Left ventricle myocardium inferior (tissue), 1 donor: Measurements from ENCODE around the gene MKLN1. TPM values are rescaled to one million over a fixed set of nuclear protein-coding genes. Genes with fewer than 3 reads are reported as not detected.
"Not testable (repeated sequence)": the region's sequence is repeated elsewhere in the genome, so short reads cannot be mapped to it uniquely, and the experiment has no call there.

Experiments
- DNase-seq: peaks from one replicate; pipeline ENCODE4 v3.0.0-alpha.2; 2020
- H3K27ac ChIP-seq: fragments of 200-600 bp; replicated peaks from 2 replicates; pipeline ENCODE4 v1.8.0; 2021
- H3K27me3 ChIP-seq: fragments of 200-600 bp; 2 replicates; pipeline ENCODE4 v1.8.0; 2021; ENCODE audit warnings: low read depth
- H3K36me3 ChIP-seq: fragments of 200-600 bp; 2 replicates; pipeline ENCODE4 v1.8.0; 2021
- H3K4me1 ChIP-seq: fragments of 200-600 bp; 2 replicates; pipeline ENCODE4 v1.8.0; 2021
- H3K4me3 ChIP-seq: fragments of 200-600 bp; 2 replicates; pipeline ENCODE4 v1.8.0; 2021; ENCODE audit warnings: mild to moderate bottlenecking, moderate library complexity
- H3K9me3 ChIP-seq: fragments of 200-600 bp; replicated peaks from 2 replicates; pipeline ENCODE4 v1.8.0; 2021
- CTCF ChIP-seq: fragments of 200-600 bp; IDR thresholded peaks from 2 replicates; pipeline ENCODE4 v1.8.0; 2021; ENCODE audit warnings: antibody characterized with exemption, mild to moderate bottlenecking, borderline replicate concordance
- intact Hi-C: fragments of 100-400 bp; cut with micrococcal nuclease; formaldehyde crosslinking; loops from one replicate; pipeline ENCODE4 v1.11.0; 2022
- total RNA-seq: library from RNA; stranded (reverse); fragmentation: NEBNext Ultra II Directional; extraction: Animal tissue kit (Norgen Biotek cat#: 25700); gene quantifications from one replicate; pipeline ENCODE4 v1.2.1, GENCODE V29; 2021
- donor health status: DM: no; HTN: yes; CAD: no; lungs with severe emphysema.

The MKLN1 gene
- total RNA-seq, 1 donor from 2014 or later = 42.2 TPM

- Histone ChIP-seq H3K4me3 (no peak overlapping the region), H3K4me1 (no peaks in the 10 kb centered on the region), H3K36me3 (no peaks in the 10 kb centered on the region), H3K27ac (no peak overlapping the region), H3K27me3 (no peaks in the 10 kb centered on the region), H3K9me3 (no peaks in the 10 kb centered on the region)
- intact Hi-C loops = no loop called here
- DNase-seq = no peak
- TF ChIP-seq CTCF = no peak
These were observed 126.8 kb downstream of the MKLN1 start for GRCh38 chr7:131454498-131454897.

GRCh38 chr7:131455001-131455400 is 127.3 kb downstream of the MKLN1 start:
- intact Hi-C loops = no loop called here
- Histone ChIP-seq H3K4me3 (no peak overlapping the region), H3K27me3 (no peaks in the 10 kb centered on the region), H3K36me3 (no peaks in the 10 kb centered on the region), H3K4me1 (no peaks in the 10 kb centered on the region), H3K27ac (no peak overlapping the region), H3K9me3 (no peaks in the 10 kb centered on the region)
- TF ChIP-seq CTCF = no peak
- no peak for DNase-seq

GRCh38 chr7:131455546-131455945 is 127.9 kb downstream of the MKLN1 start:
- Histone ChIP-seq H3K4me3 (no peak overlapping the region), H3K27me3 (no peaks in the 10 kb centered on the region), H3K9me3 (no peaks in the 10 kb centered on the region), H3K4me1 (no peaks in the 10 kb centered on the region), H3K27ac (no peak overlapping the region), H3K36me3 (peaks cover 4% of the 10 kb centered on the region)
- no peak for DNase-seq
- no peak for TF ChIP-seq CTCF
- intact Hi-C loops = no loop called here

- Histone ChIP-seq H3K4me3 (no peak overlapping the region), H3K4me1 (no peaks in the 10 kb centered on the region)
- intact Hi-C loops = no loop called here
These were observed 128.7 kb downstream of the MKLN1 start for GRCh38 chr7:131456338-131456737.

GRCh38 chr7:131459256-131459655 is 131.6 kb downstream of the MKLN1 start:
- H3K4me1 ChIP-seq = no peaks in the 10 kb centered on the region
- no peak for TF ChIP-seq CTCF
- H3K27ac ChIP-seq = no peak overlapping the region
- H3K4me3 ChIP-seq = no peak overlapping the region
- H3K27me3 ChIP-seq = no peaks in the 10 kb centered on the region
- no peaks in the 10 kb centered on the region for H3K9me3 ChIP-seq
- intact Hi-C loops = no loop called here
- H3K36me3 ChIP-seq = peaks cover 20% of the 10 kb centered on the region
- no peak for DNase-seq

More at GRCh38 chr7:131456338-131456737, 128.7 kb downstream of the MKLN1 start:
- TF ChIP-seq CTCF = no peak
- Histone ChIP-seq H3K27me3 (no peaks in the 10 kb centered on the region), H3K27ac (no peak overlapping the region), H3K9me3 (no peaks in the 10 kb centered on the region), H3K36me3 (peaks cover 8% of the 10 kb centered on the region)
- no peak for DNase-seq

- no peaks in the 10 kb centered on the region for H3K9me3 ChIP-seq
These were observed 134.4 kb downstream of the MKLN1 start for GRCh38 chr7:131462059-131462458.

GRCh38 chr7:131462715-131463114 is 135.0 kb downstream of the MKLN1 start:
- H3K4me1 ChIP-seq, H3K9me3 ChIP-seq, H3K27ac ChIP-seq, H3K27me3 ChIP-seq, DNase-seq, H3K4me3 ChIP-seq, intact Hi-C loops: not testable (repeated sequence)
- peaks cover 52% of the 10 kb centered on the region for H3K36me3 ChIP-seq

More at GRCh38 chr7:131462059-131462458, 134.4 kb downstream of the MKLN1 start:
- no peak for TF ChIP-seq CTCF
- intact Hi-C loops = no loop called here
- no peak for DNase-seq
- H3K27ac ChIP-seq = no peak overlapping the region
- no peaks in the 10 kb centered on the region for H3K27me3 ChIP-seq
- no peak overlapping the region for H3K4me3 ChIP-seq
- peaks cover 47% of the 10 kb centered on the region for H3K36me3 ChIP-seq
- H3K4me1 ChIP-seq = no peaks in the 10 kb centered on the region
